Skin of body (tissue), 2 donors: ENCODE data around the gene EIF2B4. TPM values are rescaled to one million over a fixed set of nuclear protein-coding genes. Genes with fewer than 3 reads are reported as not detected.
"Not testable (repeated sequence)": the region's sequence is repeated elsewhere in the genome, so short reads cannot be mapped to it uniquely, and the experiment has no call there.

ENCODE experiments used
- DNase-seq: peaks from one replicate; lab custom pipeline; 2025; lab: John Stamatoyannopoulos, UW
- total RNA-seq: library from RNA; depleted of rRNA; stranded (reverse); fragments of >200 nt; gene quantifications from one replicate; pipeline ENCODE4 v1.2.3, GENCODE V29; 2014

EIF2B4 gene
- total RNA-seq, 1 donor from 2014 or later = 23.5 TPM

DNA sequence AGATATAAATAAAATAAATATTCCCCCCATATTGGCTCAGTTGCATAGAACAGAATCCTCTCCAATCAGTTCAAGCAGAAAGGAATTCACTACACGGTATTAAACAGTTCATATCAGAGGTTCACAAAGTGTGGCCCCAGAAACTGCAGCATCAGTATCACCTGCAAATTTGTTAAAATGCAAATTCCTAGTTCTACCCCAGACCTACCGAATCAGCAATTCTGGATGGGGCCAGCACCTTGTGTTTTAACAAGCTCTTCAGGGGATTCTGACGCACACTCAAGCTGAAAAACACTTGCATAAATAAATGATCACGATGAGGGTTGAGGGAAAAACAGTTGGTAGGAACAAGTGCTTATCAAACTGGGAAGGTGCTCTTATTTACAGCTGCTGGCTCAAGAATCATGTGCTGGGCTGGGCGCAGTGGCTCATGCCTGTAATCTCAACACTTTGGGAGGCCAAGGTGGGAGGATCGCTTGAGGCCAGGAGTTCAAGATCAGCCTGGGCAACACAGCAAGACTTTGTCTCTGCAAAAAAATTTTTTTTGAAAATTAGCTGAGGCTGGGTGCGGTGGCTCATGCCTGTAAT lies 19.9 kb downstream of the EIF2B4 start:
- no peak for DNase-seq

DNA sequence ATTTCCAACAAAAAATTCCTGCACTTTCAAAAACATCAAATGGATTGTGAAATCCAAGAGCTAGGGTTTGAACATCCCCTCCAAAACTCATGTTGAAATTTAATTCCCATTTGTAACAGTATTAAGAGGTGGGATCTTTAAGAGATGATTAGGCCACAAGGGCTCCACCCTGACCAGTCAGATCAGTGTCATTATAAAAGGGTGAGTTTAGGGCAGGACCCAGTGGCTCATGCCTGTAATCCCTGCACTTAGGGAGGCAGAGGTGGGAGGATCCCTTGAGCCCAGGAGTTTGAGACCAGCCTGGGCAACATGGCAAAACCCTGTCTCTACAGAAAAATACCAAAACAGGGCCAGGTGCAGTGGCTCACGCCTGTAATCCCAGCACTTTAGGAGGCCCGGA lies 22.5 kb downstream of the EIF2B4 start:
- DNase-seq = no peak

DNA sequence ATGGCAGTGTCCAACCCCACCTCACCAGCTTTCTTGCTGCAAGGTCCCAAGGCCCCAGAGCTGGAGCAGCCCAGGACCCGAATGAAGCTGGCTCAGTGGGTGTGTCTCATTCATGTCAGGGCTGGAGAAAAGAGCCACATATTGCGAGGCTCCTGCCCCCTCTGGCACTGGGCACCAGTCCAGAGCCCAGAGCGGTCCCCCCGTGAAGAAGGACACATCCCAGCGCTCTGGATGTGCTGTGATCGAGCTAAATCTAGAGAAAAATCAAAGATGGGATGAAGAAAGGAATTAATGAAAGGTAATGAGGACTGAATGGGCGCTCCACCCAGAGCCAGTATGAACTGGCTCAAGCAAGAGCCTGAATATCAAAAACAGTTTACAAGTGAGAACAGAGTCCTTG lies 34.0 kb downstream of the EIF2B4 start:
- DNase-seq = no peak

DNA sequence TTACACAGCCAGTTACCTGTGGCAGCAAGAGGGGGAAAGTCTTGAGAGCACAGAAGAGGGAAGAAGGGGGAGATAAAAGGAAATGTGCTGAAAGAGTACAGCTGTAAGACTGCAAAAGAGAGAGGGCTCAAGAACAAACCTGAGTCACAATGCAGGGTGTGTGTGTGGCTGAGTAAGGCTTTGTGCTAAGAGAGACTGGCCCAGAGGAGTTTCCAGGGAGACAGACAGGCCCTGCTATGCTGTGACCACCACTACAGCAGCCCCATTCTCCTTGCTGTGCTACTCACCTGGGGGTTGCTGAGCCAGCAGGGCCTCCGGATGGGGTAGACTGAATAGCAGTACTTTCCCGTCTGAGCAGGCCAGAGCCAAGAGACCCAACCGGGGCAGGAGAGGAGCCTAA lies 34.8 kb downstream of the EIF2B4 start:
- DNase-seq = no peak

DNA sequence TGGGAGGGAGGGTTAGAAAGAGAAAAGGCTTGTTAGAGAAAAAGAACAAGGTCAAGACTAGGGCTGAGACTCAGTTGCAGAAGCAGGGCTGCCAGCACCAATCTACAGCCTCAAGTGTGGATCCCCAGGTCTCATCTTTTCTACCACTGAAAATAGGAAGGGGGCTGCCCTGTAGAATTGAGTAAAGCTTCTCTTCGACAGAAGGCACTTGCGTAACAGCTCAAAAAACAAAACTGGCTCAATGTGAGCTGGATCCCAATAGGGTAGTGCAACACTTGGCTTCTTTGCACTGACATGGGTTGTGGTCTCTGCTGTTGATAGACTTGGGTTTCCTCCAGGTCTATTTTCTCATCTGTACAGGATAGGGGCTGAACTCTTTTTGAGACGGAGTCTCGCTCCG lies 45.4 kb downstream of the EIF2B4 start:
- no peak for DNase-seq

DNA sequence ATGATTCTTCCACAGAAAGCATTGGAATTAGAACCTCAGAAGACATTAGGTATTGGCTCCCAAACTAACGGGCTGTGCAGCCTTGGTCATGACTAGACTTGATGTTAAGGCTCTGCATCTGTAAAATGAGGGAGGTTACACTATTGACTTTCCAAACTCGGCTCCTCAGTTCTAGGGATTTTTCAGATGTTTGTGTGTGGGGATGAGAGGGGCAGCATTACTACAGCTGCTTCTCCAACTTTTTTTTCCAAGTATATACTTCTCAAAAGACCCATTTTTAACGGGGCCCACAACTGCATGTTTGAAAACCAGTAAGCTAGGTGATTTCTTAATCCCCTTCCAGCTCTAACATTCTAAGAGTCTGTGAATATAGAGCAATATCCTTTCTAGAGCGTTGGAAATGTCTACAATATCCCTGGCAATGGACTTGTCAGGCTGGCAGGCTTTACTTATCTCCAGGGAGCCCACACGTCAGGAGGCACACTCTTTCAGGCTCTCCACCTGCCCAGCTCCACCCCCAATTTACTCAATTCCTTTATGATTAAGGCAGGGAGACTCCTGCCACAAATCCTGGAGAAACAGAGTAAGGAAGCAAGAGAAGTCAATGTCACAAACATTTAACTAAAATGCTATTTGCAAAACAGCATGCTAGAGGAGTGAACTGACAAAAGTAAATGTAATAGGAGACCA lies 46.4 kb downstream of the EIF2B4 start:
- DNase-seq = no peak

DNA sequence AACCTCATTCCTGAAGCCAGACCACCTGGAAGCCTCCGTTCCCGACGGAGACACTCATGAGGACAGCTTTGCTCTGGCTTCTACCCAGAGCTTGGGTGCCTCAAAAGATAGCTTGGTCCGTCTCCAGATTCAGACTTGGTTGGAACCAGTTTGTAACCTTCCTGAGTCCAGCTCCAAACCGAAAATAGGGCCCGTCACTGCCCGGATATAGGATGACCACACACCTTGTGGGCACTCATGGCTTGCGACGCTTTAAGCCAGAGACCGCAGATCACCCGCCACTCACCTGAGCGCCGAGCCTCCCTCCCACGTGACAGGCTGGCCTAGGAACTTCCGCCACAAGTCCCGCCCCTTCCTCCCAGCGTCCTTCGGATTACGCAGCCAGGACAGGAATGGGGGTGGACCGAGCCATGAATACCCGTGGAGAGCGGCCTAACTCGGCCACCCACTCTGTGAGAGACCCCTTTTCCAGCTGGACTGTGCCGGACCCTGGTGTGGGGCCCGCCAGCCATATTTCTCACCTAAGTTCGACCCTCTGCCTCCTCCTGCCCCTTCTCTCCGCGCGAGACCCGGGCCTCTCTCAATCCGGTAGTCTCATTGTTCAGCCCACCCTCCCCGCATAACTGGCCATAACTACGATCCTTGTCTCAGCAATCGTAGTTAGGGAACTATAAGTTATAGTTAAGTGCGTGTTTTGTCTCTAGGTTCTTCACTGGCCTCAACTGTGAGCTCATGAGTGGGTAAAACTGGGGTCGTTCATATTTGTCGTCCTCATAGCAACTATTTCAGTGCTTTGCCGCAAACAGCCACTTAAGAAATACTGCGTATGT lies 47.2 kb downstream of the EIF2B4 start, which contains the start of gene MPV17:
Gene MPV17, minus strand, starts transcription at position 332 of the 830 bp plus-strand sequence. CDS start 580 bp downstream, outside the sequence.
- DNase-seq = peak; percentile 73

DNA sequence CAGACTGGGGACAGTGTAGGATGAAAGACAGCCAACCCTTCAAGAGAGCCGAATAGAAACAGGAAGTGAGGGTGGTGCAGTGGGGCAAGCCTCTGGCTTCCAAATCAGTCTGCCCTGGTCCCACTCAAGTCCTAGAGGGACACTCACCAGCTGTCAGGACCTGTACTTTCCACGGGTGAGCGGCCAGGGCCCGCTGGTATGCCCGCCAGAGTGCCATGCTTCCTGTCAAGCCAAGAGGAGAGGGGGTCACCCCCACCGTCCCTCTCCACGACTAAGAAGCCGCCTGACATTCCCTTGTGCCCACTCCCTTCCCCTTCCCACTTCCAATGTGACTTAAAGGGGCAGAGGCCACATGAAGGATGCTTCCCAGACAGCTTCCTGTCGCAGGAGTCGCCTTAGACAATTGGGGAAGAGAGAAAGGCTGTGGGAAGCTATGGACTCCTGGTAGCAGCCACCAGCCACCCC lies 47.8 kb downstream of the EIF2B4 start:
- no peak for DNase-seq

DNA sequence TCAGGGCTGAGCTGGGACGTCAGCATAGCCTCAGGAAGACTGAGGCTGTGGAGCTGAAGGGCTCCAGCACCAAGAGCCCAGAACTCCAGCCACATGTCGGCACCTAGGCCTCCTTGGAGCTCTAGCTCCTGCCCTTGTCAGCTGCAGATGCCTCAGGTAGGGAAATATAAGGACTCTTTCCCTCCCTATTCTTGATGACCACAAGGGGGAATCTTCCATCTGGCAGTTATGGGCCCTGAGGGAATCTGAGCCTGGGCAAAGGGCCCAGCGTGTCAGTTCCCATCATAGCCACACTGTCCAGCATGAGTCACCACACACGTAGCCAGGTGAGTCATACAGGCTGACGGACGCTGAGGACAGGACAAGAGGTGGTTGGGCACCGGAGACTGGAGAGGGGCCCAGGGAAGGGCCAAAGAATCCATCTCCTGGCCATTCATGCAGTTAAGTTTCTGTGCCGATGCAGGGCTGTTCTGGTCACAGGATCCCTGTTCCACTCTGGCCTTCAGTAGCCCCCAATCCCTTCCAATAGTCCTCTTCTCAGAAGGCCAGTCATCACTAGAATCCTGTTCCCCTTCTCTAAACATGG lies 49.1 kb downstream of the EIF2B4 start:
- no peak for DNase-seq

DNA sequence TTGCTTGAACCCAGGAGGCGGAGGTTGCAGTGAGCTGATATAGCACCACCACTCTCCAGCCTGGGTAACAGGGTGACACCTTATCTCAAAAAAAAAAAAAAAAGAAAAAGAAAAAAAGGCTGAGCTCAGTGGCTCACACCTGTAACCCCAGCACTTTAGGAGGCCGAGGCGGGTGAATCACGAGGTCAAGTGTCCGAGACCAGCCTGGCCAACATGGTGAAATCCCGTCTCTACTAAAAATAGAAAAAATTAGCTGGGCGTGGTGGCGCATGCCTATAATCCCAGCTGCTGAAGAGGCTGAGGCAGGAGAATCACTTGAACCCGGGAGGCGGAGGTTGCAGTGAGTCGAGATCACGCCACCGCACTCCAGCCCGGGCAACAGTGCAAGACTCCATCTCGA lies 50.3 kb downstream of the EIF2B4 start:
- DNase-seq = not testable (repeated sequence)

DNA sequence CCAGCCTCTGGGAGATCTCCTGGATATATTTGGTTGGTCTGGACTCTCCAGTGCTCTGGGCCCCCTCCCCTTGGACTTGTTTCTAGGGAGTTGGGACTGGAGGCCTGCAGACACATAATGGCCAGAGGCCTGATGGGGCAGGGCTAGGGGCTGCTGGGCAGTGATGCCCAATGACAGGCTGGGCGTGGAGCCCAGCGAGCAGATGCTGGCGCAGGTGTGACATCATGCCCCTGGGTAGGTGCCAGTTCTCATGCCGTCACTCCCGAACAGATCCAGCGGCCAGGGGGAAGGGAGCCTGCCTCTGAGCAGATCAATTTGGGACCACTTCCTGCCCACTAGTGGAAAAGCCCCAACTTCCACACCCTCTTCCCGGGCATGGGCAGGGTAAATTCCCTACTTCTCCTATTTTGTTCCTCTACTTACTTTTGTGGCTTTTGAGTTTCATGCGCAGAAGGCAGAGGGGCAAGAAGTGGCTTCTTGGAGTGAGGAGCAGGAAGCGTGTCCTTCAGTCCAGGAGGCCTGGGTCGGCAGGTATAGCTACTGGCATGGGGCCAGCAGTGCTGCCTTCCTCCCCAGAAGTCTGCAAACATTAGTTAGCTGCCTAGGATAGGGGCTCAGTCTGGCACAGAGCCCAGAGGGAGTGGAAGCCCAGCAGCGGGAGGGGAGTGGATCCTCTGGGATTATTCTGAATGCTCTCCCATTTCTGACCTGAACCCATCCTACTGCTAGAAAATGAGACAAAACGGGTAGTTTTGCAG lies 53.3 kb downstream of the EIF2B4 start:
- DNase-seq = no peak

DNA sequence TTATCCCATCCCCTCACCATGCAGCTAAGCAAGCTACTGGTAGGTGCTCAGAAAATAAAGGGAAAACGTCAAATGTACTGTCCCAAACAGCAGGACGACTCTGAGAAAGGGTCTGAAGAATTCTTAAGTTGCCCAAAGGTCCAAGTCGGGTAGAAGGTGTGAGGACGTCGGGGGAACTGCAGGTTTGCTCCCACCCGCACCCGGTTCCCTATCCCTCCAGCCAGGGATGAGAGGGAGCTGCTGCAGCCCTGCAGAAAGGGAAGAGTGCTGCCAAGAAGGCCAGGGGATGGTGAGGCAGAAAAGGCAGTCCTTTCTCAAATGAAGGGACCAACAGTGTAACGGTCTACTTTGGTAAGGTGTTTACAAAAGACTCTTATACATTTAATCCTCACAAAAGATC lies 55.0 kb downstream of the EIF2B4 start:
- no peak for DNase-seq

DNA sequence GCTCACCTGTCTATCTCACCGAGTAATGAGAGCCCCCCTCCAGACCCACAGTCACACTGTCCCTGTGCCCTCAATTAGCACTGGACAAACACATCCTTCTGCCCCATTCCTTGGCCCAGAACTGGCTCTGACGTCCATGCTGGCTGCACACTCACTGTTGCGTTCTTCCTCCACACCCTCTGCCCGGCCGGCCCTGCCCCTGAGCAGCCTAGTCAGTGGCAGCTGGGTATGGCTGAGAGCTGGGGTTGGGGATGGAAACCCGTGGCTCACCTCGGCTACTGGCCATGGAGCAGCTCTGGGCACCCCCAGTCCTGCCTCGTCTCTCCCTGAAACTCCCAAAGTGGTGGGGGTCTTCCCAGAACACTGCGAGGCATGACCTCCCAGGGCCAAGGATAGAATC lies 55.4 kb downstream of the EIF2B4 start:
- no peak for DNase-seq

Other genes with a start within 250 kb of the EIF2B4 start
- 0.10 TPM for gene ABHD1, start 246.5 kb downstream of the EIF2B4 start, total RNA-seq
- 19.5 TPM for gene PREB, start 235.7 kb downstream of the EIF2B4 start, total RNA-seq
- not detected for gene PRR30, start 230.9 kb downstream of the EIF2B4 start, total RNA-seq
- gene TCF23, start 221.3 kb downstream of the EIF2B4 start, total RNA-seq = 0.20 TPM
- gene ATRAID, start 158.3 kb downstream of the EIF2B4 start, total RNA-seq = 93.8 TPM
- gene SLC5A6, start 158.1 kb downstream of the EIF2B4 start, total RNA-seq = 23.0 TPM
- gene CAD, start 153.0 kb downstream of the EIF2B4 start, total RNA-seq = 35.2 TPM
- gene SLC30A3, start 107.3 kb downstream of the EIF2B4 start, total RNA-seq = 0.10 TPM
- gene DNAJC5G, start 94.9 kb downstream of the EIF2B4 start, total RNA-seq = not detected
- 6.0 TPM for gene TRIM54, start 87.9 kb downstream of the EIF2B4 start, total RNA-seq
- gene UCN, start 61.9 kb downstream of the EIF2B4 start, total RNA-seq = 0.30 TPM
- gene MPV17, start 47.2 kb downstream of the EIF2B4 start, total RNA-seq = 34.9 TPM
- 32.5 TPM for gene GTF3C2, start 13.6 kb downstream of the EIF2B4 start, total RNA-seq
- 53.7 TPM for gene SNX17, start 278 bp upstream of the EIF2B4 start, total RNA-seq
- 5.1 TPM for gene ZNF513, start 10.4 kb upstream of the EIF2B4 start, total RNA-seq
- gene PPM1G, start 39.3 kb upstream of the EIF2B4 start, total RNA-seq = 33.1 TPM
- 70.4 TPM for gene NRBP1, start 58.3 kb upstream of the EIF2B4 start, total RNA-seq
- gene KRTCAP3, start 72.0 kb upstream of the EIF2B4 start, total RNA-seq = 2.5 TPM
- gene IFT172, start 119.4 kb upstream of the EIF2B4 start, total RNA-seq = 25.9 TPM
- 10.6 TPM for gene FNDC4, start 124.9 kb upstream of the EIF2B4 start, total RNA-seq
- gene GCKR, start 126.5 kb upstream of the EIF2B4 start, total RNA-seq = 0.49 TPM
- gene ZNF512, start 212.7 kb upstream of the EIF2B4 start, total RNA-seq = 24.7 TPM